HG03103 (cell line): ENCODE data around the gene GUK1.

Experiments
- ATAC-seq: cut with Tn5 transposase; IDR thresholded peaks from one replicate; pipeline ENCODE4 v1.9.1; 2021; ENCODE audit warnings: low read depth; ENCODE audit not compliant: unreplicated experiment

GUK1 gene

DNA sequence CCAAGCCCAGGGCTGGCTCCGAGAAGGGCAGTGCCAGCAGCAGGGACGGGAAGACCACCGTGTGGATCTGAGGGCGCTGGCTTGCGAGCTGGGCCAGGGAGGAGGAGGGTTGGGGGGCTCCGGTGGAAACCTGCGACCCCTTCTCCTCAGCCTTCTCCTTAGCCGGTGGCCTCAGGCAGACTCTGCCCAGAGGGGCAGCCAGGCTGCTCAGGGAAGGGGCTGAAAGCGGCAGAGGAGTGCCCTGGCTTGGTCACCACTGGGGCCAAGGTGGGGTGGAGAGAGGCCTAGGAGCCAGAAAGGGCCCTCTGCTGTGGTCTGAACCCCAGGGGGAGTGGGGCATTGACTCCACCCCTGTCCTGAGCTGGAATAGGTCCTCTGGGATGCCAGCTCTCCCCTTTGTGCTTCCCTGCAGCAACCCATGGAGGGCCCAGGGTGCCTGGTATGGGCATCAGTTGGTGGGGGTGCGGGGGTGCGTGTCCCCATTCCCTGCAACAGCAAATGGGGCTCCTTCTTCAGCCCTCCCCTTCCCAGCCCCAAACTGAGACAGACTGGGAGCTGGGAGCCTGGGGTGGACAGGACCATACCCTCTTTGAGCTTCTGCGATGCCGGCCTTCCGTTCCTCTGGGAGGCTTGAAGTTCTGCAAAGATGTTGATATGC lies 19.1 kb downstream of the GUK1 start:
- no peak for ATAC-seq

- no peak for ATAC-seq
These were observed 20.2 kb downstream of the GUK1 start for GRCh38 chr1:228160201-228160761.

DNA sequence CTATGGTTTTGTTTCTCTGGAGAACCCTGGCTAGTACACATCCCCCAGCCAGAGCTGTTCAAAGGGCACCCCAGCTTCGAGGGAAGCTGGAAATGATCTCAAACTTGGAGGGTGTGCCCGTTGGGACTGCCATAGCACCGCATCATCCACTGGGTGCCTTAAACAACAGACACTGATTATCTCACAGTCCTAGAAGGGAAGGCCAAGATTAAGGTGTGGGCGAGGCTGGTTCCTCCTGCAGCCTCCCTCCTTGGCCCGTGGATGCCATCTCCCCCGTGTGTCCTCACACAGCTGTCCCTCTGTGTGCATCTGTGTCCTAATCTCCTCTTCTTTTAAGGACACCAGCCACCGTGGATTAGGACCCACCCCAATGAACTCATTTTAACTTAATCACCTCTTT lies 21.3 kb downstream of the GUK1 start:
- ATAC-seq = no peak

- no peak for ATAC-seq
These were observed 21.8 kb downstream of the GUK1 start for GRCh38 chr1:228161866-228162265.

- ATAC-seq = no peak
These were observed 22.4 kb downstream of the GUK1 start for GRCh38 chr1:228162286-228163006.

GRCh38 chr1:228163007-228163753 lies 23.1 kb downstream of the GUK1 start:
- no peak for ATAC-seq

DNA sequence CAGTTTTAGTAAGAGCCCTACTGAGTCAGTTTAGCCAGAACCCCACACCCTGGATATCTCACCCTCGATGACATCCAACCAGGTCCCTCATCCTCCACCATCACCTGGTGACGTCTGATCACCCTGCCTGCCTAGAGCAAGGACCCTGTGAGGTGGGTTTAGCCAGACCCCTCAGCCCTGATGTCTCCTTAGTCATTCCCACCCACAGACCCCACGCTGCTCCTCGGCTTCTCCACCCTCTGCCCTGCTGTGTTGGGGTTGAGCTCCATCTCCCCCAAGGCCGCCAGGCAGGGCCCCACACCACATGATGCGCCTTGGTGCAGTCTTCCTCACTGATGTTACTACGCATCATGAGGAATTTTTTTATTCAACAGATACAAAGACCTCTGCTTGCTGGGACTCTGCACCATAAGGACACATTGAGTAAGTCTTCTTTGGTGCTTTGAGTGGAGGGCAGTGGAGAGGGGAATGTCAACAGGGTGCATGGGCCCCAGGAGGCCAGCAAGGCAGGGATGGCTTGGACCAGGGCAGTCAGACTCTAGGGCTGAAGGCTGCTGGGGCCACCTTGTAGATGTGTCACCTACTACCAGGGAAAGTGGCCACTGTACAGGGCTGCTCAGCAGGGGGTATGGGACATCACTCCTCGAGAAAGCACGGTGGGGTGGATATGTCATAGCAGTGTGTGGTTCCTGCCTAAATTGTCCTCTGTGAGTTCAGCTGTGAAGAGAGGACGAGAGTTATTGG lies 23.9 kb downstream of the GUK1 start:
- ATAC-seq = no peak

GRCh38 chr1:228164561-228165371 lies 24.7 kb downstream of the GUK1 start:
- peak; percentile 0 for ATAC-seq

- ATAC-seq = peak; percentile 70
These were observed 25.5 kb downstream of the GUK1 start, which contains the start of gene IBA57 for GRCh38 chr1:228165372-228166169. Gene IBA57, plus strand, starts transcription at chr1:228165804. Its CDS starts 13 bp downstream, at chr1:228165817.

GRCh38 chr1:228166170-228166936 lies 26.3 kb downstream of the GUK1 start:
- peak; percentile 7 for ATAC-seq

GRCh38 chr1:228168563-228169270 lies 28.6 kb downstream of the GUK1 start:
- ATAC-seq = no peak

DNA sequence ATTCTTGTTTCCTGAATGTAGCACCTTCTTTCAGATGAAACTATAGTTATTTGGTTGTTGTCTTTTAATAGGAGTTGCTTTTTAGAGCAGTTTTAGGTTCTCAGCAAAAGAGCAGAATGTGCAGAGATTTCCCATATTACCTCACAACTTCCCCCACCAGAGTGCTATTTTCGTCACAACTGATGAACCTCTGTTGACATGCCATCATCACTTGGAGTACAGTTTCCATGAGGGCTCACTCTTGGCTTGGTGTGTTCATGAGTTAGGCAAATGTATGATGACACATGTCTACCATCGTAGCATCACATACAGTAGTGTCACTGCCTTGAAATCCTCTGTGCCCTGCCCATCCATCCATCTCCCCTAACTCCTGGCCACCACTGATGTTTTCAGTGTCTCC lies 29.3 kb downstream of the GUK1 start:
- no peak for ATAC-seq

GRCh38 chr1:228170666-228171065 lies 30.6 kb downstream of the GUK1 start:
- ATAC-seq = no peak

DNA sequence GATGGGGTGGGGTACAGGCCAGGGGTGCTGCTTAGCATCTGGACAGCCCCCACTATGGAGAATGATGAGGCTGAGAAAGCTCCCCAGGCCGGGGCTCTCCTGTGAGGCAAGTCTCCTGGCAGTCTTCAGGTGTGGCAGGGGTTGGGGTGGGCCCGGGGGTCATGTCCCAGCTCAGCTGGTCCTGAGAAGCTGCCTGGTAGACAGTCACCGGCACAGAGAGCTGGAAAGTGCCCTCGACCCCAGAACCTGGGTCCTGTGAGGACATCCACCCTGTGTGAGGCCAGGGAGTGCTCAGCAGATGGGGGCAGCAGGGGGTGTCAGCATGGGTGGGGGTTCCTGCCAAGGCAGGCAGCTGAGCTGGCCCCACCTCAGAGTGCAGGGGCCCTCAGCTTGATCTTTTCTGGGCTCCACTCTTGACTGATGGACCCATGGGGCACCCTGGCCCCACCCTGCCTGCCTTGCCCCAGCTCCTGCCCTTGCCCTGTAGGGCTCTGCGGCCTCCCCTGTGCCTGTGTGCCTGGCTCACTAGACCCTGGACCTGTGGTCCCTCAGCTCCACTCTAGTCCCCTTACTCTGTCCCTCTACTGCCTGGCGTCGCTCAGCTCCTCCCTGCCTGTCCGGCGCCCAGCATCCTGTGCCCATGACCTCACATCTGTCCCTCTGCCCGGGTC lies 31.3 kb downstream of the GUK1 start:
- no peak for ATAC-seq

DNA sequence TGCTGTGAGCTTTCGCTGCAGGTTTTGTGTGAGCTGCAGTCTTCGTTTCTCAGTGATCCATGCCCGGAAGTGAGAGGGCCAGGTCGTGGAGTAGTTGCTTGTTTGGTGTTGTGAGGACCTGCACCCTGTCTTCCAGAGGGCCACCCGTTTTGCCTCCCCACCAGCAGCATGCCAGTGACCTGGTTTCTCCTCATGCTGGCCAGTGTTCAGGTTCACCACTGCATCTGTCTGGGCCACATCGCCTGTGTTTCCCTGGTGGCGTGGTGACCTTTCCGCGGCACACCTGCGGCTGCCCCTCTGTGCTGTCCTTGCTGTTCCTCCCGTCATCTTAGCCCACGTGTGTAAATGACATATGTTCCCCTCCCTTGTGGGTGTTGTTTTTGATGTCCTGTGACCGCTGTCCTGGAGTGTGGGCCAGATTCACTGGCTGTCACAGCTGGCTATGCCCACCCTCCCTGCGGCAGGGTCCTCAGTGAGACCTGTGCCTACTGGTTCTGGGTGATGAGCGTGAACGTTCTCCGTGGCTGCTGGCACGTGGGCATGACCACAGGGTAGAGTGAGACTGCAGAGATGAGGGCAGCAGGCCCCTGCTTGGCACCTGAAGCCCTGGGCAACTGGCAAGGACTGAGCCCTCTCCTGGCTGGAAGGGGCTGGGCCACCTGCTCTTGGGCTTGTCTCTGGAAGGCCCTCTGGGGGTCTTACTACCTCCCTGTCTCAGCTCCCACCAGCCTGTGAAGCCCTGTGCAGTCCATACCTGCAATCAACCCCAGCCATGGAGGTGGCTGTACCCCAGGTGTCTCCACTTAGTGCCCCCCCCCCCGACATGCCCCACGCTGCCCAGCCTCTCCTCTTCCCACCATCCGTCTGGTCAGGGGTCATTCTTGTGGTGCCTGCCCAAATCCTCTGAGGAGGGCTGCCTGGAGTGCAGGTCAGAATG lies 32.8 kb downstream of the GUK1 start:
- ATAC-seq = no peak
